Nephron (organoid): ENCODE data around the gene FOXP3.
"Not testable (repeated sequence)": the region's sequence is repeated elsewhere in the genome, so short reads cannot be mapped to it uniquely, and the experiment has no call there.

ENCODE experiments used
- H3K27ac Mint-ChIP-seq, 3 experiments: 2 replicates each; pipeline ENCODE4 v1.8.0; 2020; ENCODE audit warnings: mixed read lengths in 3 of 3, mild to moderate bottlenecking in 2 of 3, moderate library complexity in 1 of 3
- H3K27me3 Mint-ChIP-seq: 2 replicates; pipeline ENCODE4 v1.8.0; 2021; ENCODE audit warnings: low read depth, mild to moderate bottlenecking, moderate library complexity, mixed read lengths
- H3K36me3 Mint-ChIP-seq: 2 replicates; pipeline ENCODE4 v1.8.0; 2020; ENCODE audit warnings: low read depth, mixed read lengths
- H3K4me1 Mint-ChIP-seq: 2 replicates; pipeline ENCODE4 v1.8.0; 2020; ENCODE audit warnings: mixed read lengths
- H3K4me3 Mint-ChIP-seq, 3 experiments: 2 replicates each; pipeline ENCODE4 v1.8.0; 2020; ENCODE audit warnings: mild to moderate bottlenecking in 3 of 3, mixed read lengths in 3 of 3, moderate library complexity in 2 of 3
- H3K9me3 Mint-ChIP-seq: 2 replicates; pipeline ENCODE4 v1.8.0; 2020; ENCODE audit warnings: mixed read lengths
- CTCF ChIP-seq, 3 experiments: fragments of 200-600 bp; sonication (generic); IDR thresholded peaks; one replicate each; pipeline ENCODE4 v1.5.0; 2021; ENCODE audit warnings: antibody characterized with exemption in 3 of 3; ENCODE audit not compliant: unreplicated experiment in 3 of 3

The FOXP3 gene

GRCh38 chrX:49264460-49264859 is at the start of gene FOXP3:
FOXP3 (minus strand) TSS chrX:49264710; CDS start chrX:49258505, 6,205 bp downstream.
- Mint-ChIP-seq H3K36me3 (peaks cover 3% of the 10 kb centered on the region), H3K27me3 (no peaks in the 10 kb centered on the region), H3K9me3 (peaks cover 27% of the 10 kb centered on the region), H3K4me3 (peak within 1 kb of the TSS in 1 of 3 experiments; percentile 5), H3K27ac (no peak within 1 kb of the TSS), H3K4me1 (peaks cover 10% of the 10 kb centered on the region)
- TF ChIP-seq CTCF (IDR thresholded peaks at IDR 0.05; ENCODE audit: unreplicated experiment in 3 of 3): no peak

- peaks cover 21% of the 10 kb centered on the region for H3K4me1 Mint-ChIP-seq
- H3K27me3 Mint-ChIP-seq: no peaks in the 10 kb centered on the region
- peaks cover 5% of the 10 kb centered on the region for H3K9me3 Mint-ChIP-seq
- H3K4me3 Mint-ChIP-seq: no peak overlapping the region
- H3K36me3 Mint-ChIP-seq: peaks cover 4% of the 10 kb centered on the region
- no peak for TF ChIP-seq CTCF (IDR thresholded peaks at IDR 0.05; ENCODE audit: unreplicated experiment in 3 of 3)
- H3K27ac Mint-ChIP-seq: no peak overlapping the region
These were observed 47.7 kb upstream of the FOXP3 start for GRCh38 chrX:49312176-49312575.

GRCh38 chrX:49310371-49310770 is 45.9 kb upstream of the FOXP3 start:
- Mint-ChIP-seq H3K27ac (peak overlapping the region; percentile 95 to 98 (median 98)), H3K4me1 (peaks cover 21% of the 10 kb centered on the region), H3K27me3 (no peaks in the 10 kb centered on the region), H3K36me3 (peaks cover 4% of the 10 kb centered on the region), H3K9me3 (peaks cover 5% of the 10 kb centered on the region), H3K4me3 (peak overlapping the region in 2 of 3 experiments; percentile 37 to 63)
- TF ChIP-seq CTCF (IDR thresholded peaks at IDR 0.05; ENCODE audit: unreplicated experiment in 3 of 3): no peak

- no peak for TF ChIP-seq CTCF (IDR thresholded peaks at IDR 0.05; ENCODE audit: unreplicated experiment in 3 of 3)
- peaks cover 4% of the 10 kb centered on the region for H3K36me3 Mint-ChIP-seq
- H3K27me3 Mint-ChIP-seq: no peaks in the 10 kb centered on the region
- H3K9me3 Mint-ChIP-seq: peaks cover 3% of the 10 kb centered on the region
- H3K4me1 Mint-ChIP-seq: peaks cover 21% of the 10 kb centered on the region
- peak overlapping the region; percentile 61 to 70 (median 69) for H3K4me3 Mint-ChIP-seq
- H3K27ac Mint-ChIP-seq: peak overlapping the region; percentile 95 to 98 (median 98)
These were observed 45.0 kb upstream of the FOXP3 start for GRCh38 chrX:49309401-49309981.

- Mint-ChIP-seq H3K4me1 (peaks cover 21% of the 10 kb centered on the region), H3K27ac (peak overlapping the region; percentile 95 to 98 (median 98)), H3K4me3 (peak overlapping the region; percentile 61 to 70 (median 69)), H3K36me3 (peaks cover 4% of the 10 kb centered on the region), H3K27me3 (no peaks in the 10 kb centered on the region), H3K9me3 (peaks cover 7% of the 10 kb centered on the region)
- no peak for TF ChIP-seq CTCF (IDR thresholded peaks at IDR 0.05; ENCODE audit: unreplicated experiment in 3 of 3)
These were observed 44.2 kb upstream of the FOXP3 start for GRCh38 chrX:49308604-49309269.

- not testable (repeated sequence) for H3K4me3 Mint-ChIP-seq, H3K36me3 Mint-ChIP-seq, H3K9me3 Mint-ChIP-seq, H3K27me3 Mint-ChIP-seq
- peaks cover 21% of the 10 kb centered on the region for H3K4me1 Mint-ChIP-seq
- H3K27ac Mint-ChIP-seq: peak overlapping the region; percentile 65 to 98 (median 98)
These were observed 43.3 kb upstream of the FOXP3 start for GRCh38 chrX:49307775-49308174.
